Measurements from ENCODE around the gene CCDC85C.

- no peak for TF ChIP-seq CBFB (CRISPR knock-in tag; IDR thresholded peaks at IDR 0.05; ENCODE audit: low read depth)
- no peak for TF ChIP-seq CTCF (IDR thresholded peaks at IDR 0.05)
- TF ChIP-seq SP1 (CRISPR knock-in tag; conservative IDR thresholded peaks at IDR 0.05), result no peak
Observed at GRCh38 chr14:99599393-99599792, 4.6 kb downstream of the CCDC85C start.
